ENCODE measurements around the gene APOC3. TPM values are rescaled to one million over a fixed set of nuclear protein-coding genes. Genes with fewer than 3 reads are reported as not detected.

The APOC3 gene
- total RNA-seq, 1 experiment from 2014 or later = not detected

DNA sequence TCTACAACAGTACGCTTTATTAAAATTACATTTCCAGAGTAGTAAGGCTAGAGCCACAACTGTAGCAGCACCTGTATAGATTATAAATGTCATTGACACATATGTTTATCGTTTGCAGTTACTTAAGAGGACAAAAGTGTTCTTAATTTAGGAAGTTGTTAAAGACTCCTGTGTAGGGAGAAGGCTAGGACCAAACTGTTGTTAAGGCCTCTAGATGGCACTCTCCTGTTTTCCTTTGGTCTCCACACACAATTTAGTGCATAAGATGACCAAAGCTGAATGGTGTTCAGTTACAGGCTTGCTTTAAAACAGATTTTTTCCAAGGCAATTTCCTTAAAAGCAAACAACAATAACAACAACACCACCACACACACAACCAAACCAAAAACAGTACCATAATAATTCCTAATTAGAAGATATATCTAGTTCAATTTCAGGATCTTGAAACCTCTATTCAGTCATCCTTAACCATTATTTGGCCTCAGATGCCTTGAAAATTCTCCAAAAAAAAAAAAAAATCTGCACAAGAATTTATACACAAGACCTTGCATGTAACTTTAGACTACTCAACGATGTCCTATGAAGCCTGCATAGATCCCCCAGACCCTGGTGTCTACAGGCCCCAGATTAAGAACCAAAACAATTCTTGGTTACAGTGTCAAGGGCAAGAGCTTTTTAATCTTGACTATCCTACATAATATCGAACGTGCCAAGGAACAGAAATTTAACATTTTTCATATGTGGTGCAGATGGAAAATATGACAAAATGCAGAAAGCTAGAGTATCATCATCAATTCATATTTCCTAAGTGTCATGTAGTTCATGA is 50.3 kb downstream of the APOC3 start:
- H2AFZ ChIP-seq (ENCODE audit: low read length) = no peak overlapping the region
- H3F3A ChIP-seq (ENCODE audit: low read length, unreplicated experiment) = no peaks in the 10 kb centered on the region
- ChIA-PET POLR2A (ENCODE audit: unreplicated experiment) (no interaction called here), CTCF (interaction anchor here (0.6 to 1.5 kb wide), 5 partner anchors 44 to 1424 kb away, joined by 3 to 5 read pairs (median 3); no protein-coding TSS in a partner anchor)
- no peaks in the 10 kb centered on the region; the same call in 1 of the 2 replicates for H3K4me1 ChIP-seq (ENCODE audit: insufficient read depth, low read length)
- intact Hi-C loops (cut with micrococcal nuclease) = loop anchor here (1.0 to 10.0 kb wide), 5 partner anchors 37 to 347 kb away; no protein-coding TSS in a partner anchor
- no peaks in the 10 kb centered on the region for H4K20me1 ChIP-seq (ENCODE audit: low read length)
- H3K9ac ChIP-seq (ENCODE audit: low read length) = no peak overlapping the region
- no TSS peak for BruUV-seq (replicated peaks)
- peaks cover 4% of the 10 kb centered on the region; the same call in 1 of the 2 replicates for H3K36me3 ChIP-seq (ENCODE audit: low read depth, low read length)
- no peaks in the 10 kb centered on the region for H3K9me2 ChIP-seq (replicated peaks; ENCODE audit: low read length)
- no peaks in the 10 kb centered on the region for H3K79me2 ChIP-seq (ENCODE audit: low read length)
- no peaks in the 10 kb centered on the region for H3K27me3 ChIP-seq (ENCODE audit: low read length)
- H3K4me2 ChIP-seq (ENCODE audit: low read length) = no peak overlapping the region
- peak; percentile 86 for DNase-seq
- H3K9me3 ChIP-seq (ENCODE audit: low read length) = no peaks in the 10 kb centered on the region
- H3K27ac ChIP-seq (ENCODE audit: low read length) = no peak overlapping the region
- peak; percentile 100 for ATAC-seq
- no peak overlapping the region for H3K4me3 ChIP-seq (ENCODE audit: low read length)
- no peak for TF ChIP-seq EZH2 (IDR thresholded peaks at IDR 0.05; ENCODE audit: low read length, unreplicated experiment)
- TF ChIP-seq CTCF (conservative IDR thresholded peaks at IDR 0.05; ENCODE audit: low read depth, low read length) = peak; percentile 93

DNA sequence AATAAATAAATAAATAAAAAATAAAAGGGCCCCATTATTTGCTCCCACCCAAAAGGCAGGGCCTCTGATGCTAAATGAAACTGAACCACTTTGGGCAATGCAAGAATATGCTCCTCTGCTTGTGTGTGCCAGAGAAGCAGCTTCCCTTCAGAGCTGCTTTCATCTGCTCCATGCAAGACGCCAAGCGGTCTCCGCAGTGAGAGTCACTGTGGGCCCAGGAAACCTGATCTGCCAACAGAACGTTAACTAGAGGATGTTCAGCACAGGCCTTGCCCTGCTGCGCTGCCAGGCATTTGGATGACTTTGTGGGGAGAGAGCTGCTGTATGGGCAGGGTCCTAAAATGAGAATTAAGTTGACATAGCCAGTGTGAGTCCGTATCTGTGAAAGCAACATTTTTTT is 51.4 kb downstream of the APOC3 start:
- no peak for DNase-seq
- TF ChIP-seq CTCF (conservative IDR thresholded peaks at IDR 0.05; ENCODE audit: low read depth, low read length) = no peak
- no peak for TF ChIP-seq EZH2phosphoT487 (IDR thresholded peaks at IDR 0.05; ENCODE audit: borderline replicate concordance, low read length)
- TF ChIP-seq EZH2 (IDR thresholded peaks at IDR 0.05; ENCODE audit: low read length, unreplicated experiment) = no peak
- Histone ChIP-seq H2AFZ (ENCODE audit: low read length) (no peak overlapping the region), H3K9me2 (replicated peaks; ENCODE audit: low read length) (no peaks in the 10 kb centered on the region), H3K36me3 (ENCODE audit: low read depth, low read length) (no peaks in the 10 kb centered on the region), H3K79me2 (ENCODE audit: low read length) (no peaks in the 10 kb centered on the region), H3K9ac (ENCODE audit: low read length) (no peak overlapping the region), H4K20me1 (ENCODE audit: low read length) (no peaks in the 10 kb centered on the region), H3K4me3 (ENCODE audit: low read length) (no peak overlapping the region), H3K9me3 (ENCODE audit: low read length) (no peaks in the 10 kb centered on the region), H3K4me1 (ENCODE audit: insufficient read depth, low read length) (no peaks in the 10 kb centered on the region; the same call in 1 of the 2 replicates), H3K27me3 (ENCODE audit: low read length) (no peaks in the 10 kb centered on the region), H3K27ac (ENCODE audit: low read length) (no peak overlapping the region), H3K4me2 (ENCODE audit: low read length) (no peak overlapping the region), H3F3A (ENCODE audit: low read length, unreplicated experiment) (no peaks in the 10 kb centered on the region)
- ATAC-seq = no peak
- intact Hi-C loops (cut with micrococcal nuclease) = loop anchor here (5.0 to 10.0 kb wide), 2 partner anchors 36 to 134 kb away; no protein-coding TSS in a partner anchor
- POLR2A ChIA-PET (ENCODE audit: unreplicated experiment) = no interaction called here
- CTCF ChIA-PET = interaction anchor here (0.6 kb wide), 1 partner anchor 257 kb away, joined by 10 read pairs; no protein-coding TSS in a partner anchor
- BruUV-seq (replicated peaks) = no TSS peak

GRCh38 chr11:116882386-116882785 is 52.7 kb downstream of the APOC3 start:
- Histone ChIP-seq H3K9ac (ENCODE audit: low read length) (no peak overlapping the region), H3K9me2 (replicated peaks; ENCODE audit: low read length) (no peaks in the 10 kb centered on the region), H3K4me3 (ENCODE audit: low read length) (no peak overlapping the region), H3F3A (ENCODE audit: low read length, unreplicated experiment) (no peaks in the 10 kb centered on the region), H3K36me3 (ENCODE audit: low read depth, low read length) (no peaks in the 10 kb centered on the region), H4K20me1 (ENCODE audit: low read length) (no peaks in the 10 kb centered on the region), H3K4me1 (ENCODE audit: insufficient read depth, low read length) (no peaks in the 10 kb centered on the region; the same call in 1 of the 2 replicates), H3K4me2 (ENCODE audit: low read length) (no peak overlapping the region), H3K27ac (ENCODE audit: low read length) (no peak overlapping the region), H3K27me3 (ENCODE audit: low read length) (no peaks in the 10 kb centered on the region), H2AFZ (ENCODE audit: low read length) (no peak overlapping the region), H3K79me2 (ENCODE audit: low read length) (no peaks in the 10 kb centered on the region), H3K9me3 (ENCODE audit: low read length) (no peaks in the 10 kb centered on the region)
- CTCF ChIA-PET = no interaction called here
- TF ChIP-seq EZH2phosphoT487 (IDR thresholded peaks at IDR 0.05; ENCODE audit: borderline replicate concordance, low read length) (no peak), CTCF (conservative IDR thresholded peaks at IDR 0.05; ENCODE audit: low read depth, low read length) (no peak), EZH2 (IDR thresholded peaks at IDR 0.05; ENCODE audit: low read length, unreplicated experiment) (no peak)
- POLR2A ChIA-PET (ENCODE audit: unreplicated experiment) = no interaction called here
- BruUV-seq (replicated peaks) = no TSS peak
- intact Hi-C loops (cut with micrococcal nuclease) = loop anchor here (5.0 to 10.0 kb wide), 2 partner anchors 35 to 132 kb away; no protein-coding TSS in a partner anchor
- DNase-seq = peak; percentile 32
- ATAC-seq = no peak
